Effector CD8-positive, alpha-beta T cell (primary cell): ENCODE measurements around the gene PYGM.

Source experiments
- DNase-seq: peaks from one replicate; lab custom pipeline; 2025; lab: John Stamatoyannopoulos, UW

PYGM gene

GRCh38 chr11:64753380-64754123 lies 6.2 kb downstream of the PYGM start:
- no peak for DNase-seq

DNA sequence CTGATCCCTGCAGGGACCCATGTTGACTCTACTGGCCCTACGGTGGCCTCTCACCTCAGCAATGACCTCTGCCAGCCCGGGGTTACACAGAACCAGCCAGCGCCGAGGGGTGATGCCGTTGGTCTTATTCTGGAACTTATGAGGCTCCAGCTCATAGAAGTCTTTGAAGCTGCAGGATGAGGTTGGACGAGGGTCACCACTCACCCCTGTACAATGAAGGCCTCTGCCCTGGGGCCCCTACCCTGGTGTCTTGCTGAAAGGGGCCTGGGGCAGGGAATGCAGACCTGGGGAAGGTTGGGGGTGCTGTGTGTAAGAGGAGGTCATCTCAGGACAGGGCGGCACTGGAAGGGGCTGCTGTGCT lies 6.8 kb downstream of the PYGM start:
- no peak for DNase-seq

DNA sequence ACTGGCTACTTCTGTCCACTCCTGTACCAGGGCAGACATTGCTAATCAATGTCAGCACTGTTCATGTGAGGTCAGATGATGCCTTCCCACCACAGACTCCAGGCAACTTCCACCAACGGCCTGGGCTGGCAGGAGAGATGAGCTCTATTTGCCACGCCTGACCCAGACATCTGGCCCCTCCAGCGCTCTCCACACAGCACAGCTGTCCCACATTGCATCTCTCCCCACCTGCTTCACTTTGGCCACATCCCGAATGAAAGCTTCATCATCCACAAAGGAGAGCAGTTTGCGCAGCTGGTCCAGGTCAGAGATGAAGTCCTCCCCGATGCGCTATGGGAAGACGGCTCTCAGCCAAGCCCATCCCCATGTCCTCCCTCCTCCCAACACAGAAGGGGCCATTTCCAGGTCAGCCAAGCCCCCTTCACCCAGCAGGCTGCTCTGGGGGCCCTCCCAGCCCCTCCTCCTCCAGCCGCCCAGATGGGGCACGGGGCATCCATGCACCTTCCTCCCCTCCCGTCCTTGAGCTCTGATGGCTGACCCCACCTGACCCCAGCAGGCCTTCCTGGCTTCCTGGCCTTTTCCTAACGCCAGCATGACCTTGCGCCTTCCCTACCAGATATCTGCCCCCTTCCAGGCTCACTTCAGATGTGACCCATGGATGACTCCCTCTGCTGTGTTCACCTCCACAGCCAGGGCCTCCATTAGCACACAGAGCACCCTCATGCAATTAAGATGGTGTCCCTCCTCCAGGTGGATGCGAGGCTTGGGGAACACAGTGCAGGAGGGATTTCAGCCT lies 7.4 kb downstream of the PYGM start:
- no peak for DNase-seq

DNA sequence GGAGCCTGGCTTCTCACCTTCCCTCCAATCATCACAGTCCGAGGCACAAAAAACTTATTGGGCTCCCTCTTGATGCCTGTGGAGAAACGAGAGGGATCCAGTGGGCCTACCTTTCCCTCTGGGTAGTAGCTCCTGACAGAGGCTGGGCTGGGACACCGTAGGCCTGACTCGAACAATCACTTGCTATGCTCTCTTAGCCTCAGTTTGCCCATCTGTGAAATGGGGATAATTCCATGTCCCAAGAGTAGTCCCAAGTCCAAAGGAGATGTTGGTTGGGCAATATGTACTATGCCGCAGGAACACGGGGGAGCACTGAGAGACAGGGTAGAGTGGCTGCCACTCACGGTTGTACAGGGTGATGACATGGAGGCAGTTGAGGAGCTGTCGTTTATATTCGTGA lies 8.2 kb downstream of the PYGM start:
- DNase-seq: no peak

- DNase-seq: no peak
Measured at GRCh38 chr11:64751136-64751535, 8.6 kb downstream of the PYGM start.

GRCh38 chr11:64750361-64751054 lies 9.3 kb downstream of the PYGM start:
- DNase-seq: no peak

- DNase-seq: no peak
Measured at GRCh38 chr11:64747961-64748665, 11.7 kb downstream of the PYGM start.

DNA sequence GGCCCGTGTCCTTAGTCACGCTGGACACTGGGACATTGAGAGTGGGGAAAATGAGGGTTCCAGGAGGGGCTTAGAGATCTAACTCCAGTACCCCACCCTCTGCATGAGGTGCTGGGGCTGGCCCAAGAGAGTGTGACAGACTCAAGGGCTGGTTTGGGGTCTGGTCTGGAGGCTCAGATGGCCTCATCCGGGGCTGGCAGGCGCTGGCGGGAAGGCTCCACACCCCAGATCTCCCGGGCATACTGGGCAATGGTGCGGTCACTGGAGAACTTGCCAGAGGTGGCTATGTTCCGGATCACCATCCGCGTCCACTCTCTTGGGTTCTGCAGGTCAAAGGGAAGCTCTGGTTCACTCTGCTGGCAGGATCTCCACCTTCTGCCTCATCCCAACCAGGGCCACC lies 13.3 kb downstream of the PYGM start:
- DNase-seq: no peak

- peak; percentile 79 for DNase-seq
Measured at GRCh38 chr11:64745521-64746328, 14.0 kb downstream of the PYGM start.

- peak; percentile 57 for DNase-seq
Measured at GRCh38 chr11:64745189-64745520, 14.6 kb downstream of the PYGM start.

DNA sequence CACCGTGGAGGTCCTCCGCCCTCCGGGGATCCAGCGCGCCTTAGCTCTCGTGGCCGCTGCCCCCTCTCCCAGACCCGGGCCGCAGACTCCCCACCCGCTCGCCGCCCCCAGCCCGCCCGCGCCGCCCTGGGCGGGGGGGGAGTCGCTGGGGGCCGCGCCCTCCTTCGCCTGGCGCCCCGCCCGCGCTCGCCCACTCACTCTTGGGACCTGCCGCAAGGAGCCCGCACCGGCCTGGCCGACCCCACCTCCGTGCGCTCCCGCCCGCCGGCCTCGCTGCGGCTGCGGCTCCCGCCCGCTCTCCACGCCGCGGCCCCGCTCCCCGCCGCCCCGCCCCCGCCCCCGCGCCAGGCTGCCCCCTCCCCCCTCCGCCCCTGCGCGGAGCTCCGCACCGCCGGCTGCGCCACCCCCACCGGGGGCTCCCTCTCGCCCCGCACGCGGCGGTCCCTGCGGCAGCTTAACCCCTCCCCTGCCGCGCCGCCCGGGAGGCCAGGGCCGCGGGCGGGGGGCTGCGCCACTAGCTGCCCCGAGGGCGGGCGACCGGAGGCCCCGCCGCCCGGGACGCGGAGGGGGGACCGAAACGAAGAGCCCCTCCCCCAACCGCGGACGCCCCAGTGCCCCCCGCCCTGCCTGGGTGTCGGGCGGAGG lies 15.1 kb downstream of the PYGM start:
- peak; percentile 53 for DNase-seq

DNA sequence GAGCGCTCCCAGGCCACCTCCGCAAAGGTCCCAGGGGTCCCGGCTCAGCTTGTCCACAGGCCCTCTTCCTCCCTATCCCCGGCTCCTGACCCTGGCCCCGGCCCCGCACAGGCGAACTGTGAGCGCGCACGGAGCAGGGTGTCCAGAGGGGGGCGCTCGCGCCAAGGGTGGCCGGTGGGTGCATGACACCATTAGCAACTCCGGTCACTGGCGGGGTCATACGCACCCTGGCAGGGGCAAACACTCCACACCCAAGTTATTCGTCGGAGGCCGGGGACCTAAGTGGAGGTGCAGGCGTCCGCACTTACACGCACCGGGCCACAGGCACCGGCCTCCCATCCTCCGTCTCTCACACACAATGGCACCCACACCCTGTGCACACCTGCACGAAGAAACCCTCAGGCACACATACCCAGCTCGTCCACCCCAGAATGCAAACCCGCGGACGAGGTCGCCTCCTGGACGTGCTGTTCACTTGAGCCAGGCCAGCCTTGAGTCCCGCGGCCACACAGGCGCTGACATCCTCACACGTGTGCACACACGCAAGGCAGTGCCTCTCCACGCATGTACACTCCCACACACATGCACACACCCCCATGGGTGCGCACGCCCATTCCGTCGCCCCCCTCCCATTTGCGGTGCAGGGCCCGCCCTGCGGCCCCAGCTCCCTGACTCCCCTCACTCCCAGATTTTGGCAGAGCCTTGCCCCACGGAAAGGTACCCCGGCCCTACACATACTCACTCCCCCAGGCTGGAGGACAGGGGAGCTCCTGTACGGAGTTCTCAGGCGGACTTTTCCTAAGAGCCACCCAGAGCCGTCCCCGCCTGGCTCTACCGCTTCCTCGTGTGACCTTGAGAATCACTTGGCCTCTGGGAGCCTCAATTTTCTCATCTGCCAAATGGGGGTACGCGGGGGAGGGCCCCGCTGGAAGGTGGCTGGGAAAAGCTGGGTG lies 15.9 kb downstream of the PYGM start, which contains the start of gene RASGRP2:
RASGRP2 (minus strand) TSS at position 552 of the 953 bp plus-strand sequence. CDS start 1,276 bp downstream, outside the sequence.
- DNase-seq: peak; percentile 74

DNA sequence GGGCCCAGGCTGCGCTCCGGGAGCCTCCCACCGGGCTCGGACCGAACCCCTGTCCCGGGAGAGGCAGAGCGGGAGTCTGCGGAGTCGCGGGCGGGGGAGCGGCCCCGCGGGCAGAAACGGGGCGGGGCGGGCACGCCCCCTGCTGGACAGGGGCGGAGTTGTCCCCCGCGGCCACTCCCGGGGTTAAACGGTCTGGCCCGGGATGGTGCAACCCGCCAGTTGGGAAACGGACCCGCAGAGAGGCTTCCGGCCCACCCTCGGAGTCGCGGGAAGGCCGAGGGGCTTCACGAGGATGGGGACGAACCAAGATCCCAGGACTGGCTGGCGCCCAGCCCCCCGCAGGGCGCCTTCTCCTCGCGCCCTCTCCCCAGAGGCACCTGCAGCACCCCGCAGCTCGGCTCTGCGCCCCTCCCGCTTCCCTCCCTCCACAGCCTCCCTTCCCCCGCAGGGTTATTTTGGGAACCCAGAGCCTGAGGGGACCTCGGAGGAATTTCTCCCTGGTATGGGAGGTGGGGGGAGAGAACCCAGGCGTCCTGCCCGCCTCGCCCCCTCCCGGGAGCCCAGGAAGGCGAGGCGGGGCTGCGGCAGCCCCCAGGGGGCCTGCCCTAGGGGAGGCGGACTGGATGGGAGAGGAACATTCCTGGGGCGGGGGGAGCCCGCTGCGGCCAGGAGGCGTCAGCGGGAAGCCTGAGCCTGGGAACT lies 16.7 kb downstream of the PYGM start:
- peak; percentile 62 for DNase-seq

GRCh38 chr11:64742087-64742888 lies 17.5 kb downstream of the PYGM start:
- DNase-seq: no peak

- no peak for DNase-seq
Measured at GRCh38 chr11:64741375-64742086, 18.2 kb downstream of the PYGM start.

GRCh38 chr11:64739871-64740270 lies 19.9 kb downstream of the PYGM start:
- DNase-seq: no peak

DNA sequence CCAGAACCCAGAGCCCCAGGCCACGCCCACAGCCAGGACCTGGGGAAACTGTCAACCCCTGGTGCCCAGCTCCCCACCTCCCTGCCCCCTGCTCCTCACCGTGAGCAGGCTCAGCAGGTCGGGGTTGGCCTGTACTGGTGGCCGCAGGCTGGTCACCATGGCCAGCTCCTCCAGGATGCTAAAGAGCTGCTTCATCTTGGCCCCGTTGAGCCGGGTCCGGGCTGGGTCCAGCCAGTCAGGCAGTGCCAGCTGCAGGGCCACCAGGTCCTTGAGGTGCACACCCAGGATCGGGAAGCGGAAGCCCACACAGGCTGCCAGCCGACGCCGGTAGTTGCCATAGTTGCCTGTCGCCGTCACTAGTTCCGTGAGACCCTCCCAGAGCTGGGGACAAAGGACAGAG lies 23.1 kb downstream of the PYGM start:
- no peak for DNase-seq
